ENCODE measurements around the gene FAM149A. TPM values are rescaled to one million over a fixed set of nuclear protein-coding genes. Genes with fewer than 3 reads are reported as not detected.

FAM149A gene
- total and polyA plus RNA-seq, 2 experiments from 2014 or later, result 10.8 to 13.3 TPM

GRCh38 chr4:186105647-186106321 is 1.3 kb downstream of the FAM149A start:
- peaks cover 39% of the 10 kb centered on the region for H3K27me3 ChIP-seq (ENCODE audit: insufficient read depth)
- Mint-ChIP-seq H3K27me3 (ENCODE audit: insufficient read depth, low read depth, poor library complexity) (peaks cover 34% of the 10 kb centered on the region), H3K4me1 (peaks cover 23% of the 10 kb centered on the region), H3K9me3 (peaks cover 5% of the 10 kb centered on the region; the same call in 2 of the 3 replicates), H3K4me3 (peak overlapping the region; percentile 80), H3K27ac (no peak overlapping the region), H3K36me3 (ENCODE audit: low read depth) (peaks cover 5% of the 10 kb centered on the region; the same call in 2 of the 3 replicates)
- peak overlapping the region; percentile 68 for H3K4me3 ChIP-seq
- no peak overlapping the region for H3K27ac ChIP-seq (ENCODE audit: low read depth)
- no peaks in the 10 kb centered on the region for H3K9me2 ChIP-seq (ENCODE audit: insufficient read depth)
- DNase-seq (ENCODE audit: low spot score) (peak; percentile 35), ATAC-seq (peak; percentile 11)
- H2AFZ ChIP-seq, result peak overlapping the region; percentile 93
- 0 out of 2 replicates have a peak, but pooled peaks cover 9% of the 10 kb centered on the region for H3K79me2 ChIP-seq (replicated peaks; ENCODE audit: insufficient read depth)
- H3K36me3 ChIP-seq (ENCODE audit: insufficient read depth), result no peaks in the 10 kb centered on the region
- peaks cover 7% of the 10 kb centered on the region; the same call in 1 of the 2 replicates for H3F3A ChIP-seq (replicated peaks; ENCODE audit: low read depth)
- TF ChIP-seq ZNF114 (CRISPR knock-in tag; IDR thresholded peaks at IDR 0.05) (no peak), CREB1 (CRISPR knock-in tag; IDR thresholded peaks at IDR 0.05; ENCODE audit: low read depth) (0 out of 2 replicates have a peak, but pooled peaks have one; percentile 16), EZH2 (IDR thresholded peaks at IDR 0.05; ENCODE audit: low read depth, unreplicated experiment) (peak; percentile 50)
- H3K4me2 ChIP-seq, result peak overlapping the region; percentile 94
- H3K4me1 ChIP-seq (ENCODE audit: insufficient read depth), result peaks cover 16% of the 10 kb centered on the region
- no peaks in the 10 kb centered on the region for H4K20me1 ChIP-seq (replicated peaks; ENCODE audit: insufficient read depth)

GRCh38 chr4:186107947-186108346 is 3.4 kb downstream of the FAM149A start:
- H3K27ac ChIP-seq (ENCODE audit: low read depth), result 0 out of 2 replicates have a peak overlapping the region, but pooled peaks have one; percentile 8
- H3K4me3 ChIP-seq, result 0 out of 2 replicates have a peak overlapping the region, but pooled peaks have one; percentile 18
- Mint-ChIP-seq H3K27me3 (ENCODE audit: insufficient read depth, low read depth, poor library complexity) (peaks cover 32% of the 10 kb centered on the region), H3K36me3 (ENCODE audit: low read depth) (peaks cover 5% of the 10 kb centered on the region; the same call in 2 of the 3 replicates), H3K4me1 (peaks cover 23% of the 10 kb centered on the region), H3K9me3 (peaks cover 5% of the 10 kb centered on the region; the same call in 2 of the 3 replicates), H3K27ac (no peak overlapping the region), H3K4me3 (no peak overlapping the region; the same call in 2 of the 3 replicates)
- no peak overlapping the region for H2AFZ ChIP-seq
- H4K20me1 ChIP-seq (replicated peaks; ENCODE audit: insufficient read depth), result no peaks in the 10 kb centered on the region
- H3K4me2 ChIP-seq, result peak overlapping the region; percentile 59
- peaks cover 16% of the 10 kb centered on the region for H3K4me1 ChIP-seq (ENCODE audit: insufficient read depth)
- ATAC-seq (no peak), DNase-seq (ENCODE audit: low spot score) (no peak)
- H3K27me3 ChIP-seq (ENCODE audit: insufficient read depth), result peaks cover 33% of the 10 kb centered on the region
- H3K9me2 ChIP-seq (ENCODE audit: insufficient read depth), result no peaks in the 10 kb centered on the region
- H3K79me2 ChIP-seq (replicated peaks; ENCODE audit: insufficient read depth), result 0 out of 2 replicates have a peak, but pooled peaks cover 9% of the 10 kb centered on the region
- H3K36me3 ChIP-seq (ENCODE audit: insufficient read depth), result no peaks in the 10 kb centered on the region
- H3F3A ChIP-seq (replicated peaks; ENCODE audit: low read depth), result peaks cover 7% of the 10 kb centered on the region; the same call in 1 of the 2 replicates
- TF ChIP-seq CTCF (conservative IDR thresholded peaks at IDR 0.05; ENCODE audit: low read depth in 2 of 2) (no peak), POLR2AphosphoS5 (IDR thresholded peaks at IDR 0.05; ENCODE audit: low read depth) (no peak), STAT1 (IDR thresholded peaks at IDR 0.05; ENCODE audit: unreplicated experiment) (no peak), EZH2phosphoT487 (IDR thresholded peaks at IDR 0.05; ENCODE audit: unreplicated experiment) (no peak), ETS1 (IDR thresholded peaks at IDR 0.05) (no peak), NANOG (IDR thresholded peaks at IDR 0.05; ENCODE audit: borderline replicate concordance) (no peak), EZH2 (IDR thresholded peaks at IDR 0.05; ENCODE audit: low read depth, unreplicated experiment) (no peak), ZNF331 (CRISPR knock-in tag; IDR thresholded peaks at IDR 0.05; ENCODE audit: low read depth) (no peak), JUNB (IDR thresholded peaks at IDR 0.05; ENCODE audit: unreplicated experiment) (no peak), CREB1 (CRISPR knock-in tag; IDR thresholded peaks at IDR 0.05; ENCODE audit: low read depth) (no peak), REST (IDR thresholded peaks at IDR 0.05; ENCODE audit: unreplicated experiment) (no peak), ZNF114 (CRISPR knock-in tag; IDR thresholded peaks at IDR 0.05) (no peak)
